Right lobe of liver (tissue), 6 donors: Measurements from ENCODE around the gene FUT4. TPM values are rescaled to one million over a fixed set of nuclear protein-coding genes. Genes with fewer than 3 reads are reported as not detected.

Source experiments
- ATAC-seq, 4 donors: fragments of 200-7000 bp; cut with Tn5 transposase; one replicate each; pipeline ENCODE4 v1.9.1; 2020; ENCODE audit warnings: mild to moderate bottlenecking in 4 of 4, moderate library complexity in 4 of 4
- DNase-seq, 3 donors: peaks; one replicate each; pipeline ENCODE4 v3.0.0-alpha.2; 2020
- H3K27ac ChIP-seq, 3 donors: fragments of 200-600 bp; one replicate each; pipeline ENCODE4 v1.8.0; 2022
- H3K27me3 ChIP-seq, 2 donors: fragments of 200-600 bp; one replicate each; pipeline ENCODE4 v1.8.0; 2022
- H3K36me3 ChIP-seq, 4 donors: fragments of 200-600 bp; sonication (generic) in 1 of 4; one replicate each; pipeline versions ENCODE4 v1.5.1 to v1.8.0; 2017 to 2022; ENCODE audit warnings: control low read depth in 1 of 4
- H3K4me1 ChIP-seq, 4 donors: fragments of 200-600 bp; sonication (generic) in 1 of 4; one replicate each; pipeline versions ENCODE4 v1.5.1 to v1.8.0; 2017 to 2022; ENCODE audit warnings: control low read depth in 1 of 4
- H3K4me3 ChIP-seq, 3 donors: fragments of 200-600 bp; one replicate each; pipeline ENCODE4 v1.8.0; 2022
- H3K9me3 ChIP-seq, 4 donors: fragments of 200-600 bp; sonication (generic) in 1 of 4; one replicate each; pipeline versions ENCODE4 v1.5.1 to v1.8.0; 2017 to 2022; ENCODE audit warnings: control low read depth in 1 of 4
- POLR2A ChIP-seq: fragments of 450-650 bp; IDR thresholded peaks from one replicate; pipeline ENCODE4 v1.6.1; 2017; ENCODE audit warnings: antibody characterized with exemption, mild to moderate bottlenecking
- WGBS: methylation state at CpG from one replicate; pipeline ENCODE4 v1.1.6; 2018; ENCODE audit warnings: low coverage, low lambda C conversion rate; ENCODE audit not compliant: insufficient coverage; ENCODE audit errors: missing lambda C conversion rate; 5-methylcytosine and 5-hydroxymethylcytosine counted together
- intact Hi-C, 2 donors: fragments of 100-400 bp; cut with DNase I; formaldehyde crosslinking; loops; one replicate each; pipeline versions ENCODE4 v1.11.2 to v1.14.1; 2022
- total RNA-seq, 6 experiments: library from RNA; depleted of rRNA in 2 of 6; stranded (reverse); fragments of >200 nt in 2 of 6; fragmentation: NEBNext Ultra II Directional in 3 of 6; extraction: Animal tissue kit (Norgen Biotek cat#: 25700) in 3 of 6; gene quantifications; one replicate each; pipeline versions ENCODE4 v1.1.0 to v1.2.4, GENCODE V29; 2016 to 2023
- TF ChIP-seq, protein P1 (sequence below), 4 donors: fragments of 200-600 bp in 3 of 4; fragments of 450-650 bp in 1 of 4; IDR thresholded peaks; one replicate each; pipeline versions ENCODE4 v1.5.1 to v1.8.0; 2016 to 2022; ENCODE audit warnings: antibody characterized with exemption in 4 of 4, mild to moderate bottlenecking in 2 of 4
- donor health status: DM: no; HTN: yes; CAD: no.
- donor health status: DM: no; HTN: no; CAD: no.
- donor health status: DM: no; HTN: no; CAD: no.
- donor health status: DM: no; HTN: yes; CAD: no.
- donor health status: DM: no; HTN: yes; CAD: no.

Gene FUT4
- total RNA-seq, 6 experiments from 2014 or later, result 0.90 to 3.1 (median 2.0) TPM

DNA sequence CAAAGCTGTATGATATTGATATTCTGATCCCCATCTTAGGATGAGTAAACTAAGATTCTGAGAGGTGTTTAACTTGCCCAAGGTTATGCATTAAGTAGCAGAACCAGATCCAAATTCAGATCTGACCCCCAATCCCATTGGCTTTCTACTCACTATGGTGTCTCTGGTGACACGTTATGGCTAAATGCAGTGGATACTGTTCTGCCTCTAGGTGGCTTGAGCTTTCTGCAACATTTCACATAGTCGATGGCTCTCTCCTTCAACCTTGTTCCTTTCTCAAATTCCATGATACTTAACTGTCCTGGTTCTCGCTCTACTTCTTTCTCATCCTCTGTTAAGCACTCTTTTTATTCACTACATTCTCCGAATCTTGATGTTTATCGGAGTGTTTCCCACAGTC, 22.0 kb upstream of the FUT4 start:
- intact Hi-C loops, result loop anchor here in 1 of 2 donors (10.0 kb wide), 1 partner anchor 73 kb away; no protein-coding TSS in a partner anchor
- no peak overlapping the region for H3K4me3 ChIP-seq
- TF ChIP-seq POLR2A, result no peak
- TF ChIP-seq, protein P1, sequence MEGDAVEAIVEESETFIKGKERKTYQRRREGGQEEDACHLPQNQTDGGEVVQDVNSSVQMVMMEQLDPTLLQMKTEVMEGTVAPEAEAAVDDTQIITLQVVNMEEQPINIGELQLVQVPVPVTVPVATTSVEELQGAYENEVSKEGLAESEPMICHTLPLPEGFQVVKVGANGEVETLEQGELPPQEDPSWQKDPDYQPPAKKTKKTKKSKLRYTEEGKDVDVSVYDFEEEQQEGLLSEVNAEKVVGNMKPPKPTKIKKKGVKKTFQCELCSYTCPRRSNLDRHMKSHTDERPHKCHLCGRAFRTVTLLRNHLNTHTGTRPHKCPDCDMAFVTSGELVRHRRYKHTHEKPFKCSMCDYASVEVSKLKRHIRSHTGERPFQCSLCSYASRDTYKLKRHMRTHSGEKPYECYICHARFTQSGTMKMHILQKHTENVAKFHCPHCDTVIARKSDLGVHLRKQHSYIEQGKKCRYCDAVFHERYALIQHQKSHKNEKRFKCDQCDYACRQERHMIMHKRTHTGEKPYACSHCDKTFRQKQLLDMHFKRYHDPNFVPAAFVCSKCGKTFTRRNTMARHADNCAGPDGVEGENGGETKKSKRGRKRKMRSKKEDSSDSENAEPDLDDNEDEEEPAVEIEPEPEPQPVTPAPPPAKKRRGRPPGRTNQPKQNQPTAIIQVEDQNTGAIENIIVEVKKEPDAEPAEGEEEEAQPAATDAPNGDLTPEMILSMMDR (IDR thresholded peaks at IDR 0.05), result peak; percentile 23 to 38 (median 30)
- peak; percentile 26 to 73 (median 47) for ATAC-seq
- no peaks in the 10 kb centered on the region for H3K27me3 ChIP-seq
- no peak for DNase-seq
- H3K36me3 ChIP-seq, result no peaks in the 10 kb centered on the region
- H3K4me1 ChIP-seq, result no peaks in the 10 kb centered on the region
- H3K9me3 ChIP-seq, result no peaks in the 10 kb centered on the region
- WGBS, result 61% methylated on average over 5 of the region's 5 CpGs
- H3K27ac ChIP-seq, result no peak overlapping the region

DNA sequence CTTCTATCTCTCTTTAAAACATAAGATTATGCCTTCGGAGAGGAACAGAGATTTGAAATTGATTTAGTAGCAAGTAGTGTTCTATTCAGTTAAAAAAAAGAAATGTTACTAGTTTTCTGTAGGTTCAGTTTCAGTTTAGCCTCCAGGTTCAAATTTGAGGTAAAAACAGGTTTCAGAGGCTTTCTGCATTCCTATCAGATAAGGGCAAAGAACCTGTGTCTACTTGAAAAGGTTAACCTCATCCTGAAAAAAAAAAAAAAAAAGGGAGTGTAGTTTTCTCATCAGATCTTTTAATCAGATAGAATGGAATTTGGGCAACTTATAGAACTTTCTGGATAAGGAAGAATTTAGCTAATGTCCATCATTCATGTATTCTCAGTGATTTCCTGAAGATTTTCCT, 19.4 kb upstream of the FUT4 start:
- H3K4me1 ChIP-seq, result no peaks in the 10 kb centered on the region
- no peaks in the 10 kb centered on the region for H3K9me3 ChIP-seq
- TF ChIP-seq, protein P1 (IDR thresholded peaks at IDR 0.05), result no peak
- TF ChIP-seq POLR2A, result no peak
- DNase-seq (no peak), ATAC-seq (no peak)
- H3K27me3 ChIP-seq, result no peaks in the 10 kb centered on the region
- intact Hi-C loops, result loop anchor here in 1 of 2 donors (10.0 kb wide), 1 partner anchor 70 kb away; no protein-coding TSS in a partner anchor
- 72% methylated on average over 1 of the region's 1 CpG for WGBS
- H3K4me3 ChIP-seq, result no peak overlapping the region
- no peaks in the 10 kb centered on the region for H3K36me3 ChIP-seq
- H3K27ac ChIP-seq, result no peak overlapping the region

- 46% methylated on average over 5 of the region's 5 CpGs for WGBS
- intact Hi-C loops, result loop anchor here in 1 of 2 donors (10.0 kb wide), 1 partner anchor 69 kb away; no protein-coding TSS in a partner anchor
- no peak overlapping the region for H3K27ac ChIP-seq
- ATAC-seq (peak in 3 of 4 donors; percentile 18 to 45 (median 44)), DNase-seq (peak; percentile 56 to 72 (median 63))
- TF ChIP-seq POLR2A, result no peak
- TF ChIP-seq, protein P1 (IDR thresholded peaks at IDR 0.05), result no peak
- H3K36me3 ChIP-seq, result no peaks in the 10 kb centered on the region
- H3K9me3 ChIP-seq, result no peaks in the 10 kb centered on the region
- no peak overlapping the region for H3K4me3 ChIP-seq
- no peaks in the 10 kb centered on the region for H3K27me3 ChIP-seq
- no peaks in the 10 kb centered on the region for H3K4me1 ChIP-seq
Measured at GRCh38 chr11:94525546-94526324, 18.0 kb upstream of the FUT4 start.

DNA sequence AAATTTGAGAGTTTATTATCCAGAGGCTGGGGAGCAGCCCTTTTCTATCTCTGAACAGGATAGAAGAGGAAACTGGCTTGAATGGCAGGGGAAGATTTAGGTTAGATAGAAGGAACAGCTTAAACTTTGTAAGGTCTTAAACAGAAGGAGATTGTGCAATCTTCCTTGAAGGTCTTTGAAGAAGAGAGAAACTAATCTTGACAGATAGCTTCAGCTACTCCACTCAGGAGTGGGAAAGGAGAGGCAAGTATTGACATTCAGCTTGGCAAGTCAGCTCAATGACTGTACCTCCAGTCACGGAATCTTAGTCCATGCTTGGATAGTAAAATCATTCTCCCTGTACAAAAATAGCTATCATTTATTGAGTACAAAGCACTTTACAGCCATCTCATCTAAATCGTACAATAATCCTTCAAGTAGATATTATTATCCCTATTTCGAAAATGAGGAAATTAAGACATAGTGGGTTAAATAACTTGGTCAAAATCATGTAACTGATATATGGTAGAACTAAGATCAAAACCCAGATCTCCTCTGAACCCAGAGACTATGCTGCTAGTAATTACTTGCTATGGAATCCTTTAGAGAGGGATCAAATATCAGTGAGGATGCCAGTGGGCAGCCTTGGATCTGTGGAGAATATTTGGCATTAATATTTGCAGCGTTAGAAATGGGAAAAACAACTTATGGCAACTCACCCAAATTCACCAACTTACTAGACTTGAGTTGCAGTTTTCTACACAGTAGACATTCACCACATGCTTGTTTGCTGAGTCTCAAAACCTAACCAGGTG, 16.9 kb upstream of the FUT4 start:
- no peak for TF ChIP-seq POLR2A
- TF ChIP-seq, protein P1 (IDR thresholded peaks at IDR 0.05), result no peak
- H3K4me3 ChIP-seq, result no peak overlapping the region
- no peak for DNase-seq
- no peaks in the 10 kb centered on the region for H3K9me3 ChIP-seq
- no peaks in the 10 kb centered on the region for H3K4me1 ChIP-seq
- ATAC-seq, result no peak
- no peak overlapping the region for H3K27ac ChIP-seq
- 66% methylated on average over 4 of the region's 4 CpGs for WGBS
- intact Hi-C loops, result loop anchor here in 1 of 2 donors (10.0 kb wide), 1 partner anchor 68 kb away; no protein-coding TSS in a partner anchor
- no peaks in the 10 kb centered on the region for H3K36me3 ChIP-seq
- no peaks in the 10 kb centered on the region for H3K27me3 ChIP-seq
